Measurements from ENCODE around the gene HPSE2.

DNA sequence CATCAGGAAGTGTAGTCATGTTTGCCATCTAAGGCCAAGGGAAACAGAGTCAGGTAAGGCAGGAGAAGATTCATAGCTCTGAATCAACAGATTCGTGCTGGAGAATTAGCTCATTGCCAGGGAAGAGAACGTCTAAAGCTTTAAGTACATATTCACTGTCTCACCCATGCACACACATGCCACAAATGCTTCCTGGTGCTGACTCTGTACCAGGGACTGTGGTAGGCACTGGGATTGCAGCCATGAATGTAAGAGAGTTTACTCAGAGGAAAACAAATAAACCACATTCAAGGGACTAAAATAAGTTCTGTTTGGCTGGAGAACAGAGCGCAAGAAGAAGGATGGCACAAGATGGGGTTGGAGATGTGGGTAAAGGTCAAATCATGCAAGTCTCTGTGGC lies 699.1 kb downstream of the HPSE2 start:
- TF ChIP-seq EZH2phosphoT487 (conservative IDR thresholded peaks at IDR 0.05; ENCODE audit: low read length): no peak
- TF ChIP-seq, protein P1, sequence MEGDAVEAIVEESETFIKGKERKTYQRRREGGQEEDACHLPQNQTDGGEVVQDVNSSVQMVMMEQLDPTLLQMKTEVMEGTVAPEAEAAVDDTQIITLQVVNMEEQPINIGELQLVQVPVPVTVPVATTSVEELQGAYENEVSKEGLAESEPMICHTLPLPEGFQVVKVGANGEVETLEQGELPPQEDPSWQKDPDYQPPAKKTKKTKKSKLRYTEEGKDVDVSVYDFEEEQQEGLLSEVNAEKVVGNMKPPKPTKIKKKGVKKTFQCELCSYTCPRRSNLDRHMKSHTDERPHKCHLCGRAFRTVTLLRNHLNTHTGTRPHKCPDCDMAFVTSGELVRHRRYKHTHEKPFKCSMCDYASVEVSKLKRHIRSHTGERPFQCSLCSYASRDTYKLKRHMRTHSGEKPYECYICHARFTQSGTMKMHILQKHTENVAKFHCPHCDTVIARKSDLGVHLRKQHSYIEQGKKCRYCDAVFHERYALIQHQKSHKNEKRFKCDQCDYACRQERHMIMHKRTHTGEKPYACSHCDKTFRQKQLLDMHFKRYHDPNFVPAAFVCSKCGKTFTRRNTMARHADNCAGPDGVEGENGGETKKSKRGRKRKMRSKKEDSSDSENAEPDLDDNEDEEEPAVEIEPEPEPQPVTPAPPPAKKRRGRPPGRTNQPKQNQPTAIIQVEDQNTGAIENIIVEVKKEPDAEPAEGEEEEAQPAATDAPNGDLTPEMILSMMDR (IDR thresholded peaks at IDR 0.05; ENCODE audit: insufficient read depth, low read length, poor library complexity, severe bottlenecking): no peak
